Caco-2 (cell line): ENCODE data around the gene QRFP. TPM values are rescaled to one million over a fixed set of nuclear protein-coding genes. Genes with fewer than 3 reads are reported as not detected.

Experiments
- BruUV-seq: library from RNA; stranded (reverse); fragments of 400-500 nt; replicated peaks from 2 replicates; lab custom pipeline; 2021; lab: Mats Ljungman, UMichigan
- CTCF ChIA-PET: fragments of 300-600 bp; sonication (Branson Sonifier 250); formaldehyde crosslinking; loops from one replicate; lab custom pipeline; 2022; ENCODE audit warnings: antibody characterized with exemption; lab: Charles Lee
- POLR2A ChIA-PET: fragments of 300-600 bp; sonication (Branson Sonifier 250); formaldehyde crosslinking; loops from one replicate; lab custom pipeline; 2022; ENCODE audit warnings: antibody characterized with exemption; lab: Charles Lee
- DNase-seq, 2 experiments: peaks; one replicate each; pipeline versions ENCODE4 v3.0.0 to v3.0.0-alpha.2; 2020 to 2022
- H3K27me3 ChIP-seq: replicated peaks from 2 replicates; pipeline ENCODE4 v1.6.0; 2011; ENCODE audit warnings: low read length; ENCODE audit not compliant: control insufficient read depth, insufficient read depth
- H3K36me3 ChIP-seq: 2 replicates; pipeline ENCODE4 v1.5.1; 2011; ENCODE audit warnings: low read length; ENCODE audit not compliant: control insufficient read depth, insufficient read depth
- H3K4me1 ChIP-seq: fragments of 250-450 bp; sonication (Bioruptor Pico); 2 replicates; pipeline ENCODE4 v1.5.1; 2020; ENCODE audit warnings: mild to moderate bottlenecking
- H3K4me3 ChIP-seq: 2 replicates; pipeline ENCODE4 v1.5.1; 2011; ENCODE audit warnings: low read depth, mild to moderate bottlenecking, control low read depth, low read length
- H3K9me3 ChIP-seq: fragments of 250-450 bp; sonication (Bioruptor Pico); 2 replicates; pipeline ENCODE4 v1.5.1; 2020; ENCODE audit warnings: mild to moderate bottlenecking, moderate library complexity
- H3K27ac Mint-ChIP-seq: one replicate; pipeline ENCODE4 v1.8.0; 2022; ENCODE audit warnings: mixed read lengths; ENCODE audit not compliant: unreplicated experiment
- H3K27me3 Mint-ChIP-seq: one replicate; pipeline ENCODE4 v1.8.0; 2022; ENCODE audit warnings: mixed read lengths; ENCODE audit not compliant: insufficient read depth, unreplicated experiment
- H3K36me3 Mint-ChIP-seq: one replicate; pipeline ENCODE4 v1.8.0; 2022; ENCODE audit warnings: mild to moderate bottlenecking, mixed read lengths; ENCODE audit not compliant: insufficient read depth, unreplicated experiment
- H3K4me1 Mint-ChIP-seq: one replicate; pipeline ENCODE4 v1.8.0; 2022; ENCODE audit warnings: low read depth, mixed read lengths; ENCODE audit not compliant: unreplicated experiment
- H3K4me3 Mint-ChIP-seq: one replicate; pipeline ENCODE4 v1.8.0; 2022; ENCODE audit warnings: mild to moderate bottlenecking, moderate library complexity, mixed read lengths; ENCODE audit not compliant: unreplicated experiment
- H3K9me3 Mint-ChIP-seq: one replicate; pipeline ENCODE4 v1.8.0; 2022; ENCODE audit warnings: mixed read lengths; ENCODE audit not compliant: unreplicated experiment
- intact Hi-C: fragments of 100-400 bp; cut with micrococcal nuclease; formaldehyde crosslinking; loops from one replicate; pipeline ENCODE4 v1.10.0; 2022; ENCODE audit not compliant: unreplicated experiment
- total RNA-seq: library from RNA; stranded (reverse); gene quantifications from 2 replicates; pipeline ENCODE4 v1.2.3, GENCODE V29; 2022
- TF ChIP-seq, protein P1 (sequence below), 2 experiments: fragments of 200-600 bp in 1 of 2; IDR thresholded peaks; 1 replicate in 1 of 2; 2 replicates in 1 of 2; pipeline versions ENCODE4 v1.5.1 to v1.8.0; 2011 to 2022; ENCODE audit warnings: antibody characterized with exemption in 1 of 2, control low read depth in 1 of 2, inconsistent platforms in 1 of 2, low read depth in 1 of 2, low read length in 1 of 2, mild to moderate bottlenecking in 1 of 2, moderate library complexity in 1 of 2; ENCODE audit not compliant: insufficient read depth in 1 of 2, severe bottlenecking in 1 of 2, unreplicated experiment in 1 of 2

The QRFP gene
- total RNA-seq, 1 experiment from 2014 or later: not detected

DNA sequence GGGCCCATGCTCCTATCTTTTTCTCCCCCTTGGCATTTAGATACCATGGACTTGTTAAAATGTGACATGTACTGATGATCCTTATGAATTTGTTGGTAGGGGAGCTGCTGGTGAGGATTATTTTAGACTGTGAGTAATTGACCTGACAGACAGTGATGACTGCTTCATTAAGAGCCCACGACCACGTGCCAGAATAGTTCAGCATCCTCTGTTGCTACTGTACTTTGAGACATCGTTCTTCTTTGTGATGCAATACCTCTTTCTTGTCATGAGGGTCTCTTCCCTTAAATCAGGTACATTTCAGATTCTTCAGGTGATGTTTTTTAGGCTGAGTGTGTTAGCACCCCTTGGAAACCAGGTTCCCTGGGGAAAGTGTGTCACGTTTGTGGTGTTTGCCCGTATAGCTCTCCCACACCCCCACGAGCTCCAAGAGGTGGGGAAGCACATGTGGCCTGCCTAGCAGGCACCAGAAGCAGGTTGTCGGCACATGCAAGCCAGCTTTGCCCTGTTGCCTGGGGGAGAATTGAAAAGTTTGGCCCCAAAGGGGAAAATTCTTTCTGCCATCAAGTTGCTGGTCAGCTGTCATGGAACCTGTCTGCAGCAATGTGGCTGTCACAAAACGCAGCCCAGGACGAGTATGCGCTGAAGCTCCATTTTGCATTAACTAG, 25.1 kb downstream of the QRFP start:
- H3K4me1 Mint-ChIP-seq: no peaks in the 10 kb centered on the region
- POLR2A ChIA-PET: no interaction called here
- no peak overlapping the region for H3K4me3 Mint-ChIP-seq
- H3K36me3 Mint-ChIP-seq: peaks cover 71% of the 10 kb centered on the region
- CTCF ChIA-PET: interaction anchor here (0.6 to 0.7 kb wide), 2 partner anchors 9 to 185 kb away, joined by 3 read pairs; no protein-coding TSS in a partner anchor
- H3K27me3 ChIP-seq: no peaks in the 10 kb centered on the region
- H3K36me3 ChIP-seq: peaks cover 8% of the 10 kb centered on the region
- intact Hi-C loops: no loop called here
- no peak for DNase-seq
- no peak overlapping the region for H3K27ac Mint-ChIP-seq
- H3K4me1 ChIP-seq: no peaks in the 10 kb centered on the region
- no peaks in the 10 kb centered on the region for H3K9me3 ChIP-seq
- TF ChIP-seq, protein P1, sequence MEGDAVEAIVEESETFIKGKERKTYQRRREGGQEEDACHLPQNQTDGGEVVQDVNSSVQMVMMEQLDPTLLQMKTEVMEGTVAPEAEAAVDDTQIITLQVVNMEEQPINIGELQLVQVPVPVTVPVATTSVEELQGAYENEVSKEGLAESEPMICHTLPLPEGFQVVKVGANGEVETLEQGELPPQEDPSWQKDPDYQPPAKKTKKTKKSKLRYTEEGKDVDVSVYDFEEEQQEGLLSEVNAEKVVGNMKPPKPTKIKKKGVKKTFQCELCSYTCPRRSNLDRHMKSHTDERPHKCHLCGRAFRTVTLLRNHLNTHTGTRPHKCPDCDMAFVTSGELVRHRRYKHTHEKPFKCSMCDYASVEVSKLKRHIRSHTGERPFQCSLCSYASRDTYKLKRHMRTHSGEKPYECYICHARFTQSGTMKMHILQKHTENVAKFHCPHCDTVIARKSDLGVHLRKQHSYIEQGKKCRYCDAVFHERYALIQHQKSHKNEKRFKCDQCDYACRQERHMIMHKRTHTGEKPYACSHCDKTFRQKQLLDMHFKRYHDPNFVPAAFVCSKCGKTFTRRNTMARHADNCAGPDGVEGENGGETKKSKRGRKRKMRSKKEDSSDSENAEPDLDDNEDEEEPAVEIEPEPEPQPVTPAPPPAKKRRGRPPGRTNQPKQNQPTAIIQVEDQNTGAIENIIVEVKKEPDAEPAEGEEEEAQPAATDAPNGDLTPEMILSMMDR (IDR thresholded peaks at IDR 0.05; ENCODE audit: insufficient read depth in 1 of 2, low read depth in 1 of 2, low read length in 1 of 2, severe bottlenecking in 1 of 2, unreplicated experiment in 1 of 2): no peak
- BruUV-seq: no TSS peak
- H3K9me3 Mint-ChIP-seq: no peaks in the 10 kb centered on the region
- H3K27me3 Mint-ChIP-seq: no peaks in the 10 kb centered on the region
- H3K4me3 ChIP-seq: no peak overlapping the region

DNA sequence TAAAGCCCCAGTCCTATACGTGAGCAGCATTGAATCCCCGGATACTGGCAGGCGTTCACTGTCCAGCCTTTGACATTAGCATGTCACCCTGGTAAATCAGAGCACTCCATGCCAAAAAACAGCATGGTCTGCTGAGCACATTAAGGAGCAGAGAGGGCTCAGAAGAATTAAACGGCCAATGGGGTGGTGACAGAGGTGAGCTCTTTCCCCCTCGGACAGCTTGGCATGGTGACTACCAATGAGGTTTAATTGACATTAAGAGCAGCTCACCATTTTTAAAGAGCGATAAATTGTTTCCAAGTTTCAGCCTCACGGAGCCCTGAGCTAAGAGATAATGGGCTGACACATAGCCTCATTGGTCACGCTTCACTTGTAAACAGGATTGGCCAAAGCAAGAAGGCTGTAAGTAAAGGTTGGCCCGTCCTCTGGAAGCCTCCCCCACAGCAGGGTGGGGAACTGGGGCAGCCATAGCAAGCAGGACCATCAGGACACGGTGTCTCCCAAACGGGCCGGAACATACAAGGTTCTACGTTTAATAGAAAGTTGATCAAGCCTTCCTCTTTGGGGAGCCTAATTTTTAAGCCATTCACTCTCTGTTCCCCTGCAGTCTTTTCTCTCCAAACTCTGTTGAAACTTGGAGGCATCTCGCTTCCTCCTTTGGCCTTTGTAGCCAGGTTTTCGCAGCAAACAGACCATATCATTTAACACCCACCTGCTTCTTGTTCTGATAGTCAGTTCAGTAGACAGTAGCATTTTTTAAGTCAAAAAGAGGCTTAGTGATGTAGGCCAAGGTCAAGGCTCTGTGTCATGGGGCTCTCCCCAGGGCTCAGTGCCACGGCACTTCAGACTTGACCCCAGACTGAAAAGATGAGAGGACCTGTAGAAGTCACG, 25.9 kb downstream of the QRFP start:
- intact Hi-C loops: loop anchor here (1.0 kb wide), 1 partner anchor 71 kb away; no protein-coding TSS in a partner anchor
- Mint-ChIP-seq H3K4me3 (no peak overlapping the region), H3K4me1 (no peaks in the 10 kb centered on the region), H3K36me3 (peaks cover 71% of the 10 kb centered on the region), H3K27me3 (no peaks in the 10 kb centered on the region), H3K9me3 (no peaks in the 10 kb centered on the region), H3K27ac (no peak overlapping the region)
- ChIA-PET POLR2A (no interaction called here), CTCF (interaction anchor here (1.5 kb wide), 1 partner anchor 128 kb away, joined by 9 read pairs; no protein-coding TSS in a partner anchor)
- no peak for DNase-seq
- Histone ChIP-seq H3K27me3 (no peaks in the 10 kb centered on the region), H3K36me3 (peaks cover 8% of the 10 kb centered on the region), H3K9me3 (no peaks in the 10 kb centered on the region), H3K4me1 (no peaks in the 10 kb centered on the region), H3K4me3 (no peak overlapping the region)
- BruUV-seq: no TSS peak
- TF ChIP-seq, protein P1 (IDR thresholded peaks at IDR 0.05; ENCODE audit: insufficient read depth in 1 of 2, low read depth in 1 of 2, low read length in 1 of 2, severe bottlenecking in 1 of 2, unreplicated experiment in 1 of 2): no peak

DNA sequence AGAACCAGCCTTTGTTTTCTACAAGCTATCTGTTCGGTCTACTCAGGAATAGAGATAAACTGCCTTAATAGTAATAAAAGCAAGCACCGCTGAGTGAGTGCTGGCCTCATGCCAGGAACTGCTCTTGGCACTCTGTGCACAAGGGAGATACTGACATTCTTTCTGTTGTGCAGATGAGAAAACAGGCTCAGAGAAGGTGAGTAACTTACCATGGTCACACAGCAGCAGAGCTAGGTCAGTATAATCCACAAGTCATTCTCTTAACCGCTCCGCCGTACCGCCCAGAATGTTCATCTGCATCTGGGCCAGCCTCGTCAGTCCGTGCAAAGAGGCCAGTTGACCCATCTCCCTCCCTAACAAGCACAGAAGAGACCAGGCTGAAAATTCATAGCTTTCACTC, 27.4 kb downstream of the QRFP start:
- Mint-ChIP-seq H3K9me3 (no peaks in the 10 kb centered on the region), H3K36me3 (peaks cover 60% of the 10 kb centered on the region), H3K4me3 (no peak overlapping the region), H3K4me1 (no peaks in the 10 kb centered on the region), H3K27ac (no peak overlapping the region), H3K27me3 (no peaks in the 10 kb centered on the region)
- POLR2A ChIA-PET: no interaction called here
- intact Hi-C loops: no loop called here
- H3K36me3 ChIP-seq: peaks cover 8% of the 10 kb centered on the region
- no peak overlapping the region for H3K4me3 ChIP-seq
- no peaks in the 10 kb centered on the region for H3K27me3 ChIP-seq
- BruUV-seq: no TSS peak
- CTCF ChIA-PET: interaction anchor here (0.6 to 1.5 kb wide), 3 partner anchors 129 to 1301 kb away, joined by 3 to 9 read pairs (median 3); no protein-coding TSS in a partner anchor
- no peaks in the 10 kb centered on the region for H3K4me1 ChIP-seq
- no peaks in the 10 kb centered on the region for H3K9me3 ChIP-seq
- DNase-seq: no peak
- TF ChIP-seq, protein P1 (IDR thresholded peaks at IDR 0.05; ENCODE audit: insufficient read depth in 1 of 2, low read depth in 1 of 2, low read length in 1 of 2, severe bottlenecking in 1 of 2, unreplicated experiment in 1 of 2): no peak
